Jurkat, Clone E6-1 (cell line): Measurements from ENCODE around the gene UGT2B7. TPM values are rescaled to one million over a fixed set of nuclear protein-coding genes. Genes with fewer than 3 reads are reported as not detected.
"Not testable (repeated sequence)": the region's sequence is repeated elsewhere in the genome, so short reads cannot be mapped to it uniquely, and the experiment has no call there.

Experiments
- DNase-seq: peaks from one replicate; pipeline ENCODE4 v3.0.0-alpha.2; 2011; ENCODE audit warnings: low read depth, low spot score
- H3K4me3 ChIP-seq: 2 replicates; pipeline ENCODE4 v1.5.1; 2011; ENCODE audit warnings: mild to moderate bottlenecking, low read length, control low read depth, moderate library complexity
- polyA plus RNA-seq: library from polyadenylated mRNA; unstranded; fragments of >200 nt; gene quantifications from one replicate; pipeline ENCODE4 v1.2.1, GENCODE V29; 2012; ENCODE audit warnings: missing spikeins; ENCODE audit not compliant: insufficient read length, insufficient read depth

The UGT2B7 gene
- polyA plus RNA-seq: not detected

GRCh38 chr4:69096111-69096656 is at the start of gene UGT2B7:
Gene UGT2B7, plus strand, starts transcription at chr4:69096474. Its CDS starts 47 bp downstream, at chr4:69096521.
- no peak within 1 kb of the TSS for H3K4me3 ChIP-seq
- no peak for DNase-seq

GRCh38 chr4:69049860-69050259 is 46.4 kb upstream of the UGT2B7 start:
- DNase-seq: no peak
- no peak overlapping the region for H3K4me3 ChIP-seq

GRCh38 chr4:69050853-69051575 is 45.3 kb upstream of the UGT2B7 start:
- not testable (repeated sequence) for DNase-seq, H3K4me3 ChIP-seq

- DNase-seq: no peak
- no peak overlapping the region for H3K4me3 ChIP-seq
These were observed 44.7 kb upstream of the UGT2B7 start for GRCh38 chr4:69051576-69051943.

GRCh38 chr4:69053309-69053885 is 42.9 kb upstream of the UGT2B7 start:
- not testable (repeated sequence) for DNase-seq, H3K4me3 ChIP-seq

GRCh38 chr4:69054033-69054432 is 42.2 kb upstream of the UGT2B7 start:
- not testable (repeated sequence) for DNase-seq, H3K4me3 ChIP-seq

- no peak overlapping the region for H3K4me3 ChIP-seq
- no peak for DNase-seq
These were observed 41.6 kb upstream of the UGT2B7 start for GRCh38 chr4:69054578-69055200.

GRCh38 chr4:69056150-69056549 is 40.1 kb upstream of the UGT2B7 start:
- no peak for DNase-seq
- no peak overlapping the region for H3K4me3 ChIP-seq

- DNase-seq: no peak
- H3K4me3 ChIP-seq: no peak overlapping the region
These were observed 39.2 kb upstream of the UGT2B7 start for GRCh38 chr4:69056921-69057550.

- no peak overlapping the region for H3K4me3 ChIP-seq
- no peak for DNase-seq
These were observed 38.5 kb upstream of the UGT2B7 start for GRCh38 chr4:69057620-69058409.

GRCh38 chr4:69058410-69059059 is 37.7 kb upstream of the UGT2B7 start:
- DNase-seq: no peak
- no peak overlapping the region for H3K4me3 ChIP-seq

GRCh38 chr4:69060651-69061308 is 35.5 kb upstream of the UGT2B7 start:
- no peak for DNase-seq
- H3K4me3 ChIP-seq: no peak overlapping the region

GRCh38 chr4:69064391-69064790 is 31.9 kb upstream of the UGT2B7 start:
- no peak overlapping the region for H3K4me3 ChIP-seq
- no peak for DNase-seq

GRCh38 chr4:69066945-69067344 is 29.3 kb upstream of the UGT2B7 start:
- no peak for DNase-seq
- H3K4me3 ChIP-seq: no peak overlapping the region

- DNase-seq: no peak
- H3K4me3 ChIP-seq: no peak overlapping the region
These were observed 27.2 kb upstream of the UGT2B7 start for GRCh38 chr4:69069085-69069484.

GRCh38 chr4:69070590-69070989 is 25.7 kb upstream of the UGT2B7 start:
- no peak overlapping the region for H3K4me3 ChIP-seq
- no peak for DNase-seq

GRCh38 chr4:69071286-69071685 is 25.0 kb upstream of the UGT2B7 start:
- DNase-seq: no peak
- no peak overlapping the region for H3K4me3 ChIP-seq

GRCh38 chr4:69073375-69073774 is 22.9 kb upstream of the UGT2B7 start:
- no peak overlapping the region for H3K4me3 ChIP-seq
- no peak for DNase-seq
